Measurements from ENCODE around the gene KLK3.

The KLK3 gene

GRCh38 chr19:50896591-50897190, 42.0 kb downstream of the KLK3 start:
- in situ Hi-C loops (cut with MboI; ENCODE audit: low sequenced_read_pairs): no loop called here

DNA sequence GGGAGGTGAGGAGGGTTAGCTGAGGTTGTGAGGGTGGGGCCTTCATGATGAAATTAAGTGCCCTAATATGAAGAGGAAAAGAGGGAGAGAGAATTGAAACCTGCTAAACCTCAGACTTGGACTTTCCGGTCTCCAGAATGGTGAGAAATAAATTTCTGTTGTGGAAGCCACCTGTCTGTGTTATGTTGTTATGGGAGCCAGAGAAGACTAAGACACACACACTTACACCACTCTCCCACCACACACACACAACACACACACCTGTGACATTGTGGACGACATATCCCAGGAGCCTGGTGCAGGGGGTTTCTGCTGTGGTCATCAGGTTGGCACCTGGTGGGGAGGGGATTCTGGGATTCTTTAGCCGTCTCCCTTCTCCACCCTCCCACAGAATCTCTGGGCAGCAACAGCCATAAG, 42.5 kb downstream of the KLK3 start:
- in situ Hi-C loops (cut with MboI; ENCODE audit: low sequenced_read_pairs): no loop called here

DNA sequence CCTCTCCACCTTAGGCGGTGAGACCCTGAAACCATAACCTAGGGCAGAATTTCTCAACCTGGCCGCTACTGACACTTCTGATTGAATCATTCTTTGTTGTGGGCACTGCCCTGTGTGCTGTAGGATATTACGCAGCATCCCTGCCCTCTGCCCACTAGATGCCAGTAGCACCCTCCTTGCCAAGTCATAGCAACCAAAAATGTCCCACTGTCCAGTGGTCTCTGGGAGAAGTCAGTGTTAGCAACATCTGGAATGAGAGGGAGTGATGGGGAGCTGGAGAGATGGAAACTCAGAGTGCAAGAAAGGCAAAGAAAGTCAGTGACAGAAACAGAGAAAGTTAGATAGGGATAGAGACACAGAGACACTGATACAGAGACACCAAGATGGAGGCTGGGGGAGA, 42.9 kb downstream of the KLK3 start:
- in situ Hi-C loops (cut with MboI; ENCODE audit: low sequenced_read_pairs): no loop called here

- in situ Hi-C loops (cut with MboI; ENCODE audit: low sequenced_read_pairs): no loop called here
These were observed 43.3 kb downstream of the KLK3 start for GRCh38 chr19:50898018-50898417.

- in situ Hi-C loops (cut with MboI; ENCODE audit: low sequenced_read_pairs): no loop called here
These were observed 44.9 kb downstream of the KLK3 start for GRCh38 chr19:50899569-50899968.

- in situ Hi-C loops (cut with MboI; ENCODE audit: low sequenced_read_pairs): no loop called here
These were observed 47.9 kb downstream of the KLK3 start for GRCh38 chr19:50902640-50903039.

DNA sequence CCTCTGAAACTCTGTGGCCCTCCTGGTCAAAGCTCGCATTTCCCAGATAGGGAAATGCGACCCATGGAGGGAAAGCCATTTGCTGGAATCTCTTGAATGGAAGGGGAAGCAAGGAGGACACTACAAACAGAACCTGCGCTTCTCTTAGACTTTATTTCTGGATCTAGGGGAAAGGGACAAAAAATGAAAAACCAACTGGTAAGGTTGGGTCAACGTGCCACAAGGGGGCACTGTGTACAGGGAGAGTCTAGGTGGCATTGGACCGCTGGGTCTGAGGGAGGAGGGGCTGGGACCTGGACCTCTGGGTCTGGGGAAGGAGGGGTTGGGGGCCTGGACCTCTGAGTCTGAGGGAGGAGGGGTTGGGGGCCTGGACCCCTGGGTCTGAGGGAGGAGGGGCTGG, 51.5 kb downstream of the KLK3 start:
- in situ Hi-C loops (cut with MboI; ENCODE audit: low sequenced_read_pairs): no loop called here

GRCh38 chr19:50908336-50908735, 53.6 kb downstream of the KLK3 start:
- in situ Hi-C loops (cut with MboI; ENCODE audit: low sequenced_read_pairs): no loop called here

DNA sequence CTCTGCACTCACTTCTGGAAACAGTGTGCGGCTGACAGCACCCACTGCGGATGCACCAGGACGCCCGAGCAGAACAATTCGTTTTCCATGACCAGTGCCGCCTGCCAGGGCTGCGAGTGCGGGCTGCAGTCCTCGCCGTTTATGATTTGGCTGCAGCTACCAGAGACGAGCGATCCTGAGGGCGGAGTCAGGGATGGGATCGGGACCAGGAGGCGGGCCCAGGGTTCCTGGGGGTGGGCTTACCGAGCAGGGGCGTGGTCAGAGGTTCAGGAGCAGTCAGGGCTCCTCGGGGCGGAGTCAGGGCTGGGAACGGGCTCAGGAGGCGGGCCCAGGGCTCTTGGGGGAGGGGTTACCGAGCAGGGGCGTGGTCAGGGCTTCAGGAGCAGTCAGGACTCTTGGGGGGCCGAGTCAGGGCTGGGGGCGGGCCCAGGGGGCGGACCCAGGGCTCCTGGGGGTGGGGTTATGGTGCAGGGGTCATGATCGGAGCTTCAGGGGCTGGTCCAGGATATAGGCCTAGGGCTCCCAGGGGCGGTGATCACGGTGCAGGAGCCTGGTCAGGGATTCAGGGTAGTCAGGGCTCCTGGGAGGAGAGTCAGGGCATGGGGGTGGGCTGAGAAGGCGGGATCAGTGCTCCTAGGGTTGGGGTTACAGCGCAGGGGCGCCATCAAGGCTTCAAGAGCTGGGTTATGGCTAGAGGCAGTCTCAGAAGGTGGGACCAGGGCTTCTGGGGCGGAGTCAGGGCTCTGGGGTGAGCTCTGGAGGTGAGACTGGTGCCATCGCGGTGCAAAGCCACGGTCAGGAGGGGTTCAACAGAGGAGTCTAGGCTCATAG, 54.7 kb downstream of the KLK3 start:
- in situ Hi-C loops (cut with MboI; ENCODE audit: low sequenced_read_pairs): no loop called here
